WTC11 (cell line): ENCODE results near the gene SLC2A5. TPM values are rescaled to one million over a fixed set of nuclear protein-coding genes. Genes with fewer than 3 reads are reported as not detected.

Source experiments
- ATAC-seq: fragments of 200-7000 bp; cut with Tn5 transposase; 2 replicates; pipeline ENCODE4 v1.10.0; 2021; ENCODE audit warnings: mild to moderate bottlenecking, moderate library complexity
- CTCF ChIA-PET: fragments of 300-600 bp; sonication (Branson Sonifier 250); formaldehyde crosslinking; loops from one replicate; lab custom pipeline; 2021; ENCODE audit warnings: antibody characterized with exemption; lab: Charles Lee
- POLR2A ChIA-PET: fragments of 350-600 bp; sonication (Branson Sonifier 250); formaldehyde crosslinking; loops from one replicate; lab custom pipeline; 2021; ENCODE audit warnings: antibody characterized with exemption; lab: Charles Lee
- DNase-seq: peaks from one replicate; pipeline ENCODE4 v3.0.0; 2021; ENCODE audit warnings: low spot score
- H3K27ac Mint-ChIP-seq: 2 replicates; pipeline ENCODE4 v1.8.0; 2021; ENCODE audit warnings: mixed read lengths
- H3K27me3 Mint-ChIP-seq: 2 replicates; pipeline ENCODE4 v1.8.0; 2021; ENCODE audit warnings: low read depth, mild to moderate bottlenecking, moderate library complexity, mixed read lengths
- H3K36me3 Mint-ChIP-seq: 2 replicates; pipeline ENCODE4 v1.8.0; 2021; ENCODE audit warnings: mixed read lengths
- H3K4me1 Mint-ChIP-seq: 2 replicates; pipeline ENCODE4 v1.8.0; 2022; ENCODE audit warnings: mixed read lengths
- H3K4me3 Mint-ChIP-seq: 2 replicates; pipeline ENCODE4 v1.8.0; 2021; ENCODE audit warnings: mild to moderate bottlenecking, moderate library complexity, mixed read lengths
- H3K9me3 Mint-ChIP-seq: 2 replicates; pipeline ENCODE4 v1.8.0; 2021; ENCODE audit warnings: mixed read lengths
- AFF4 ChIP-seq: sonication (generic); formaldehyde crosslinking; IDR thresholded peaks from 2 replicates; pipeline ENCODE4 v1.8.1; 2023; ENCODE audit warnings: mild to moderate bottlenecking, missing genetic modification reagents, borderline replicate concordance
- CTCF ChIP-seq: fragments of 200-600 bp; IDR thresholded peaks from 2 replicates; pipeline ENCODE4 v1.8.0; 2022; ENCODE audit warnings: antibody characterized with exemption
- ELF4 ChIP-seq: sonication (generic); formaldehyde crosslinking; IDR thresholded peaks from 2 replicates; pipeline ENCODE4 v1.8.1; 2022; ENCODE audit warnings: low read depth, mild to moderate bottlenecking, moderate library complexity, missing genetic modification reagents
- FOXK1 ChIP-seq: sonication (generic); formaldehyde crosslinking; IDR thresholded peaks from 2 replicates; pipeline ENCODE4 v1.8.0; 2022; ENCODE audit warnings: mild to moderate bottlenecking, moderate library complexity, missing genetic modification reagents
- OVOL2 ChIP-seq: fragments of 250-450 bp; sonication (Bioruptor Pico); IDR thresholded peaks from 2 replicates; pipeline ENCODE4 v1.9.0; 2021; ENCODE audit warnings: mild to moderate bottlenecking, borderline replicate concordance
- PRDM15 ChIP-seq: sonication (generic); formaldehyde crosslinking; IDR thresholded peaks from 2 replicates; pipeline ENCODE4 v1.8.0; 2022; ENCODE audit warnings: missing genetic modification reagents
- TEAD4 ChIP-seq: sonication (generic); formaldehyde crosslinking; IDR thresholded peaks from 2 replicates; pipeline ENCODE4 v1.8.0; 2022; ENCODE audit warnings: mild to moderate bottlenecking, missing genetic modification reagents
- ZNF263 ChIP-seq: sonication (generic); formaldehyde crosslinking; IDR thresholded peaks from 2 replicates; pipeline ENCODE4 v1.8.1; 2022; ENCODE audit warnings: low read depth, mild to moderate bottlenecking, moderate library complexity, missing genetic modification reagents
- ZNF396 ChIP-seq: fragments of 250-450 bp; sonication (Bioruptor Pico); IDR thresholded peaks from 2 replicates; pipeline ENCODE4 v1.8.0; 2021; ENCODE audit warnings: mild to moderate bottlenecking, moderate library complexity, borderline replicate concordance
- ZNF416 ChIP-seq: fragments of 250-450 bp; sonication (Bioruptor Pico); IDR thresholded peaks from 2 replicates; pipeline ENCODE4 v1.9.0; 2021; ENCODE audit warnings: mild to moderate bottlenecking, inconsistent platforms
- ZNF423 ChIP-seq: fragments of 250-450 bp; sonication (Bioruptor Pico); IDR thresholded peaks from 2 replicates; pipeline ENCODE4 v2.1.2; 2022; ENCODE audit warnings: mild to moderate bottlenecking, moderate library complexity
- ZNF425 ChIP-seq: fragments of 250-450 bp; sonication (Bioruptor Pico); conservative IDR thresholded peaks from 2 replicates; pipeline ENCODE4 v1.9.0; 2021; ENCODE audit warnings: mild to moderate bottlenecking
- total RNA-seq: library from RNA; stranded (reverse); gene quantifications from 3 replicates; pipeline ENCODE4 v1.2.3, GENCODE V29; 2021
- TF ChIP-seq, protein P1 (sequence below): sonication (generic); formaldehyde crosslinking; IDR thresholded peaks from 2 replicates; pipeline ENCODE4 v1.8.0; 2023; ENCODE audit warnings: missing genetic modification reagents, mild to moderate bottlenecking, borderline replicate concordance
- TF ChIP-seq, protein P2 (sequence below): sonication (generic); formaldehyde crosslinking; IDR thresholded peaks from 2 replicates; pipeline ENCODE4 v1.8.1; 2023; ENCODE audit warnings: mild to moderate bottlenecking, missing genetic modification reagents, moderate library complexity

Gene SLC2A5
- total RNA-seq, 1 experiment from 2014 or later = 0.04 TPM

DNA sequence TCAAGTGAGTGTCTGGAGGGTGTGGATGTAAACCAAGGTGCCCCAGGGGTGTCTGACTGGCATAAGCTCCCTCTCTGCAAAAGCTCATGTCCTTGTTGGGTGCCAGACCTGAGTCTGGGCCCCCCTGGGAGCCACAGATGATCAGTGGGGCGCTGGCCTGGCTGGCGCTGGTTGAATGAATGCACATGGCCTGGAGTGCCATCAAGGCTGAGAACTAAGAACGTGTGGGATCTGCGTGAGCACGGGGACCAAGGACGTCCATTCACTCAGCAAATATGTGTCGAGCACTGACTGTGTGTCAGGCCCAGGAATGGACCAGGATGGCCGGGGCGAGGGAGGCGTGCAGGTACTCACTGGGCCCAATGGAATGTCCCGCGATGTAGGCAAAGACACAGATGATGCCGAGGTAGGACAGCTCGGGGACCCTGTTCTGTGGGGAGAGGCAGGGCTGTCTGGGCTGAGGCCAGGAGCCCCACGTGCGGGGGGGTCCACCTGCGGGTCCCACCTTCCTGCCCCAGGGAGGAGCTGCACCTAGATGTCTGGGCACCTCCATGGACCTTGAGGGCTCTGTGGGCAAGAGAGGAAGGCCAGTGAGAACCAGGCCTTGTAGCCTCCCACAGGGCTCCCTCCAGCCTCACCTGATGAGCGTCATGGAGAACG is 62.3 kb downstream of the SLC2A5 start (continued):
- TF ChIP-seq PRDM15 (CRISPR knock-in tag) (no peak), ZNF396 (CRISPR knock-in tag) (no peak), ELF4 (CRISPR knock-in tag) (no peak), FOXK1 (CRISPR knock-in tag) (no peak), OVOL2 (CRISPR knock-in tag) (no peak), ZNF263 (CRISPR knock-in tag) (no peak), CTCF (no peak)
- TF ChIP-seq, protein P1, sequence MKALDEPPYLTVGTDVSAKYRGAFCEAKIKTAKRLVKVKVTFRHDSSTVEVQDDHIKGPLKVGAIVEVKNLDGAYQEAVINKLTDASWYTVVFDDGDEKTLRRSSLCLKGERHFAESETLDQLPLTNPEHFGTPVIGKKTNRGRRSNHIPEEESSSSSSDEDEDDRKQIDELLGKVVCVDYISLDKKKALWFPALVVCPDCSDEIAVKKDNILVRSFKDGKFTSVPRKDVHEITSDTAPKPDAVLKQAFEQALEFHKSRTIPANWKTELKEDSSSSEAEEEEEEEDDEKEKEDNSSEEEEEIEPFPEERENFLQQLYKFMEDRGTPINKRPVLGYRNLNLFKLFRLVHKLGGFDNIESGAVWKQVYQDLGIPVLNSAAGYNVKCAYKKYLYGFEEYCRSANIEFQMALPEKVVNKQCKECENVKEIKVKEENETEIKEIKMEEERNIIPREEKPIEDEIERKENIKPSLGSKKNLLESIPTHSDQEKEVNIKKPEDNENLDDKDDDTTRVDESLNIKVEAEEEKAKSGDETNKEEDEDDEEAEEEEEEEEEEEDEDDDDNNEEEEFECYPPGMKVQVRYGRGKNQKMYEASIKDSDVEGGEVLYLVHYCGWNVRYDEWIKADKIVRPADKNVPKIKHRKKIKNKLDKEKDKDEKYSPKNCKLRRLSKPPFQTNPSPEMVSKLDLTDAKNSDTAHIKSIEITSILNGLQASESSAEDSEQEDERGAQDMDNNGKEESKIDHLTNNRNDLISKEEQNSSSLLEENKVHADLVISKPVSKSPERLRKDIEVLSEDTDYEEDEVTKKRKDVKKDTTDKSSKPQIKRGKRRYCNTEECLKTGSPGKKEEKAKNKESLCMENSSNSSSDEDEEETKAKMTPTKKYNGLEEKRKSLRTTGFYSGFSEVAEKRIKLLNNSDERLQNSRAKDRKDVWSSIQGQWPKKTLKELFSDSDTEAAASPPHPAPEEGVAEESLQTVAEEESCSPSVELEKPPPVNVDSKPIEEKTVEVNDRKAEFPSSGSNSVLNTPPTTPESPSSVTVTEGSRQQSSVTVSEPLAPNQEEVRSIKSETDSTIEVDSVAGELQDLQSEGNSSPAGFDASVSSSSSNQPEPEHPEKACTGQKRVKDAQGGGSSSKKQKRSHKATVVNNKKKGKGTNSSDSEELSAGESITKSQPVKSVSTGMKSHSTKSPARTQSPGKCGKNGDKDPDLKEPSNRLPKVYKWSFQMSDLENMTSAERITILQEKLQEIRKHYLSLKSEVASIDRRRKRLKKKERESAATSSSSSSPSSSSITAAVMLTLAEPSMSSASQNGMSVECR (CRISPR knock-in tag) = no peak
- TF ChIP-seq, protein P2, sequence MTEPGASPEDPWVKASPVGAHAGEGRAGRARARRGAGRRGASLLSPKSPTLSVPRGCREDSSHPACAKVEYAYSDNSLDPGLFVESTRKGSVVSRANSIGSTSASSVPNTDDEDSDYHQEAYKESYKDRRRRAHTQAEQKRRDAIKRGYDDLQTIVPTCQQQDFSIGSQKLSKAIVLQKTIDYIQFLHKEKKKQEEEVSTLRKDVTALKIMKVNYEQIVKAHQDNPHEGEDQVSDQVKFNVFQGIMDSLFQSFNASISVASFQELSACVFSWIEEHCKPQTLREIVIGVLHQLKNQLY (CRISPR knock-in tag) = no peak

DNA sequence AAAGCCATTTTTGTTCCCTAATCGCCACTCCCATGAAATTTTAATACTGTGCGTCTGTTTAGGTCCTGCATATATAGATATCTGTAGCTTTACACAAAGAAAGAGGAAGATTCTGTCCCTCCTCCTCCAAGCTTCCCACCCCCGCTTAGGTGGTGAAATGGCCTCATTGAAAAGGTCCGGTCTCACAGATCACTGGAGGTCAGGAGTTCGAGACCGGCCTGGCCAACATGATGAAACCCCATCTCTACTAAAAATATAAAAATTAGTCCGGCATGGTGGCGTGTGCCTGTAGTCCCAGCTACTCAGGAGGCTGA is 64.1 kb downstream of the SLC2A5 start:
- POLR2A ChIA-PET = no interaction called here
- CTCF ChIA-PET = interaction anchor here (0.7 to 3.0 kb wide), 74 partner anchors 9 to 689 kb away, joined by 3 to 88 read pairs (median 7); partner anchors contain the start of genes ENO1, GPR157 and H6PD
- H3K4me3 Mint-ChIP-seq = no peak overlapping the region
- H3K9me3 Mint-ChIP-seq = no peaks in the 10 kb centered on the region
- no peaks in the 10 kb centered on the region for H3K36me3 Mint-ChIP-seq
- H3K27ac Mint-ChIP-seq = no peak overlapping the region
- DNase-seq (no peak), ATAC-seq (no peak)
- peaks cover 7% of the 10 kb centered on the region for H3K4me1 Mint-ChIP-seq
- TF ChIP-seq TEAD4 (CRISPR knock-in tag) = no peak
- no peak for TF ChIP-seq ZNF423
- TF ChIP-seq ZNF396 (CRISPR knock-in tag) = no peak
- no peak for TF ChIP-seq AFF4 (CRISPR knock-in tag)
- TF ChIP-seq ZNF263 (CRISPR knock-in tag) = no peak
- no peak for TF ChIP-seq ZNF416 (CRISPR knock-in tag)
- TF ChIP-seq ZNF425 (CRISPR knock-in tag) = no peak
- TF ChIP-seq, protein P2 (CRISPR knock-in tag) = no peak
- no peaks in the 10 kb centered on the region; the same call in 1 of the 2 replicates for H3K27me3 Mint-ChIP-seq
